MM.1S (cell line): ENCODE measurements around the gene ROR2.

ENCODE experiments used
- CTCF ChIP-seq: fragments of 300-600 bp; sonication (generic); IDR thresholded peaks from 2 replicates; pipeline ENCODE4 v1.5.1; 2016; ENCODE audit warnings: antibody characterized with exemption, low read length, mixed read lengths
- EZH2 ChIP-seq: fragments of 300-600 bp; sonication (generic); optimal IDR thresholded peaks from 2 replicates; pipeline ENCODE3; 2017; ENCODE audit warnings: low read depth, mild to moderate bottlenecking, antibody characterized with exemption, low read length, mixed read lengths

- TF ChIP-seq CTCF, result no peak
- TF ChIP-seq EZH2, result no peak
Measured at GRCh38 chr9:91967259-91967658, 17.2 kb upstream of the ROR2 start.
